Astrocyte (in vitro differentiated cells and primary cell): ENCODE measurements around the gene PTOV1.

Experiments used
- CTCF ChIP-seq: IDR thresholded peaks from 2 replicates; pipeline ENCODE4 v1.5.1; 2011; ENCODE audit warnings: low read depth, mild to moderate bottlenecking, inconsistent platforms, low read length, moderate library complexity; ENCODE audit not compliant: insufficient read depth
- EZH2 ChIP-seq: IDR thresholded peaks from 2 replicates; pipeline ENCODE4 v1.6.1; 2012; ENCODE audit warnings: mild to moderate bottlenecking, low read length, inconsistent platforms; ENCODE audit not compliant: insufficient read depth

- no peak for TF ChIP-seq CTCF
- no peak for TF ChIP-seq EZH2
These were observed 18.1 kb downstream of the PTOV1 start for GRCh38 chr19:49869009-49869483.
